HepG2 (cell line): Measurements from ENCODE around the gene GPRIN1. TPM values are rescaled to one million over a fixed set of nuclear protein-coding genes. Genes with fewer than 3 reads are reported as not detected.

Experiments used
- ATAC-seq: fragments of 200-7000 bp; cut with Tn5 transposase; 3 replicates; pipeline ENCODE4 v1.9.1; 2020; ENCODE audit warnings: mild to moderate bottlenecking, moderate library complexity
- BruUV-seq: library from RNA; stranded (reverse); fragments of 400-500 nt; replicated peaks from 2 replicates; lab custom pipeline; 2021; lab: Mats Ljungman, UMichigan
- CTCF ChIA-PET: fragments of 300-600 bp; formaldehyde crosslinking; extraction: SDS; loops from one replicate; lab custom pipeline; 2021; ENCODE audit warnings: low total read pairs, inconsistent platforms, low intra/inter-chr PET ratio; lab: Yijun Ruan, JAX
- POLR2A ChIA-PET: fragments of 350-600 bp; sonication (Branson Sonifier 250); formaldehyde crosslinking; loops from one replicate; lab custom pipeline; 2020; ENCODE audit warnings: antibody characterized with exemption, inconsistent platforms; lab: Yijun Ruan, JAX
- DNase-seq: peaks from one replicate; pipeline ENCODE4 v3.0.0-alpha.2; 2015; ENCODE audit warnings: low spot score
- FAIRE-seq: peaks from 3 replicates; lab custom pipeline; 2011; peaks lifted over from hg19 to GRCh38; lab: Jason Lieb, UNC
- H2AFZ ChIP-seq: one replicate; pipeline ENCODE4 v1.6.1; 2011; ENCODE audit warnings: low read length, inconsistent platforms
- H3K27ac ChIP-seq: fragments of 300-600 bp; 3 replicates; pipeline ENCODE4 v1.8.0; 2011; ENCODE audit warnings: mixed run types, mild to moderate bottlenecking, mixed read lengths, low read length, inconsistent platforms; ENCODE audit not compliant: insufficient read depth; ENCODE audit errors: extremely low read length
- H3K27me3 ChIP-seq, 2 experiments: fragments of 200-600 bp in 1 of 2; 2 replicates in 1 of 2; 3 replicates in 1 of 2; pipeline versions ENCODE4 v1.6.0 to v1.8.0; 2011; ENCODE audit warnings: low read length in 2 of 2, mild to moderate bottlenecking in 2 of 2, moderate library complexity in 2 of 2, inconsistent platforms in 1 of 2; ENCODE audit not compliant: insufficient read depth in 2 of 2, control insufficient read depth in 1 of 2
- H3K36me3 ChIP-seq, 2 experiments: fragments of 200-600 bp in 1 of 2; replicated peaks in 1 of 2; 2 replicates in 1 of 2; 3 replicates in 1 of 2; pipeline versions ENCODE4 v1.5.1 to v1.8.0; 2011; ENCODE audit warnings: low read length in 2 of 2, inconsistent platforms in 1 of 2; ENCODE audit not compliant: insufficient read depth in 2 of 2, control insufficient read depth in 1 of 2
- H3K4me1 ChIP-seq: 2 replicates; pipeline ENCODE4 v1.5.1; 2012; ENCODE audit warnings: low read length, inconsistent platforms; ENCODE audit not compliant: insufficient read depth
- H3K4me2 ChIP-seq: 2 replicates; pipeline ENCODE4 v1.6.0; 2011; ENCODE audit warnings: low read depth, low read length, inconsistent platforms
- H3K4me3 ChIP-seq, 3 experiments: fragments of 200-600 bp in 1 of 3; sonication (generic), shearing (Covaris generic) in 1 of 3; replicated peaks in 1 of 3; 2 replicates each; pipeline ENCODE4 v1.5.1; 2011 to 2016; ENCODE audit warnings: low read length in 3 of 3, inconsistent platforms in 2 of 3, low read depth in 2 of 3, mild to moderate bottlenecking in 2 of 3, control low read depth in 1 of 3, mixed read lengths in 1 of 3; ENCODE audit not compliant: insufficient read depth in 1 of 3
- H3K79me2 ChIP-seq: one replicate; pipeline ENCODE4 v1.6.1; 2011; ENCODE audit warnings: low read length, inconsistent platforms; ENCODE audit not compliant: insufficient read depth
- H3K9ac ChIP-seq: 2 replicates; pipeline ENCODE4 v1.6.0; 2011; ENCODE audit warnings: mild to moderate bottlenecking, low read depth, low read length, inconsistent platforms; ENCODE audit not compliant: insufficient read depth
- H3K9me3 ChIP-seq: 2 replicates; pipeline ENCODE4 v1.5.1; 2012; ENCODE audit warnings: mild to moderate bottlenecking, low read length
- H4K20me1 ChIP-seq: 2 replicates; pipeline ENCODE4 v1.6.0; 2011; ENCODE audit warnings: inconsistent platforms, mild to moderate bottlenecking, low read length, moderate library complexity; ENCODE audit not compliant: insufficient read depth
- CTCF ChIP-seq: sonication (generic); formaldehyde crosslinking; IDR thresholded peaks from 2 replicates; pipeline ENCODE4 v1.5.0; 2020; ENCODE audit warnings: mild to moderate bottlenecking, missing genetic modification reagents, moderate library complexity
- DNMT1 ChIP-seq: sonication (generic); formaldehyde crosslinking; IDR thresholded peaks from 2 replicates; pipeline ENCODE4 v1.5.1; 2020; ENCODE audit warnings: mild to moderate bottlenecking, missing genetic modification reagents
- HBP1 ChIP-seq: IDR thresholded peaks from 2 replicates; pipeline ENCODE4 v1.6.1; 2016; ENCODE audit warnings: low read depth, control low read depth
- HNF4G ChIP-seq, 2 experiments: sonication (generic) in 1 of 2; formaldehyde crosslinking in 1 of 2; IDR thresholded peaks; 2 replicates each; pipeline versions ENCODE4 v1.4.0 to v1.6.1; 2011 to 2020; ENCODE audit warnings: borderline replicate concordance in 2 of 2, low read depth in 2 of 2, mild to moderate bottlenecking in 2 of 2, low read length in 1 of 2, missing genetic modification reagents in 1 of 2, moderate library complexity in 1 of 2
- MAF1 ChIP-seq: sonication (generic); formaldehyde crosslinking; IDR thresholded peaks from 2 replicates; pipeline ENCODE4 v1.5.0; 2020; ENCODE audit warnings: missing genetic modification reagents, borderline replicate concordance
- NR2F2 ChIP-seq: IDR thresholded peaks from 2 replicates; pipeline ENCODE4 v1.6.1; 2012; ENCODE audit warnings: low read depth, inconsistent platforms, borderline replicate concordance
- REL ChIP-seq: sonication (generic); formaldehyde crosslinking; conservative IDR thresholded peaks from 2 replicates; pipeline ENCODE4 v1.8.0; 2022; ENCODE audit warnings: mild to moderate bottlenecking, missing genetic modification reagents, moderate library complexity
- SIN3A ChIP-seq: IDR thresholded peaks from 2 replicates; pipeline ENCODE4 v1.6.1; 2011; ENCODE audit warnings: low read depth, mild to moderate bottlenecking, control low read depth, low read length, borderline replicate concordance
- SIX4 ChIP-seq: sonication (generic); formaldehyde crosslinking; IDR thresholded peaks from 2 replicates; pipeline ENCODE4 v1.4.0; 2020; ENCODE audit warnings: missing genetic modification reagents
- STAG1 ChIP-seq: sonication (generic); formaldehyde crosslinking; IDR thresholded peaks from 2 replicates; pipeline ENCODE4 v1.4.0; 2020; ENCODE audit warnings: missing genetic modification reagents
- TFDP1 ChIP-seq: IDR thresholded peaks from 2 replicates; pipeline ENCODE4 v1.6.1; 2016; ENCODE audit warnings: missing compliant biosample characterization, missing genetic modification reagents, borderline replicate concordance
- WIZ ChIP-seq: sonication (generic); formaldehyde crosslinking; IDR thresholded peaks from 2 replicates; pipeline ENCODE4 v1.5.1; 2020; ENCODE audit warnings: mild to moderate bottlenecking, missing genetic modification reagents
- ZBTB39 ChIP-seq: sonication (generic); formaldehyde crosslinking; IDR thresholded peaks from 2 replicates; pipeline ENCODE4 v1.5.0; 2020; ENCODE audit warnings: missing genetic modification reagents
- ZNF17 ChIP-seq: sonication (generic); formaldehyde crosslinking; IDR thresholded peaks from 2 replicates; pipeline ENCODE4 v1.5.0; 2020; ENCODE audit warnings: mild to moderate bottlenecking, missing genetic modification reagents
- WGBS: methylation state at CpG from one replicate; pipeline ENCODE4 v1.1.6; 2017; ENCODE audit warnings: low lambda C conversion rate; 5-methylcytosine and 5-hydroxymethylcytosine counted together
- in situ Hi-C: cut with HindIII; loops from 2 replicates; pipeline ENCODE4 v1.10.0; 2017; ENCODE audit warnings: low pct_unique_long_range_greater_than_20kb; ENCODE audit not compliant: extremely low pct_ligation_motif_present
- intact Hi-C: fragments of 100-400 bp; cut with micrococcal nuclease; formaldehyde crosslinking; loops from one replicate; pipeline ENCODE4 v1.10.0; 2022; ENCODE audit not compliant: unreplicated experiment
- polyA plus RNA-seq, 8 experiments: library from polyadenylated mRNA; depleted of rRNA in 3 of 8; stranded (reverse) in 7 of 8; unstranded in 1 of 8; fragments of >200 nt; fragmentation: Illumina TruSeq in 4 of 8; extraction: Trizol in 4 of 8; gene quantifications; 2 replicates each; pipeline versions ENCODE4 v1.2.1 to v1.2.3, GENCODE V29; 2011 to 2016; ENCODE audit warnings: low read depth in 4 of 8, missing spikeins in 1 of 8, mixed read lengths in 1 of 8; ENCODE audit not compliant: insufficient read depth in 1 of 8
- total RNA-seq, 5 experiments: library from RNA; depleted of rRNA; stranded (reverse); fragments of >200 nt; fragmentation: Illumina TruSeq; extraction: Trizol; gene quantifications; 2 replicates each; pipeline ENCODE4 v1.2.3, GENCODE V29; 2016; ENCODE audit warnings: low read depth in 1 of 5

GPRIN1 gene
- total and polyA plus RNA-seq, 2 of the 13 experiments (the other 11 are each of a cell fraction or from before 2014, with no cell fraction given), result 0.32 to 2.0 TPM

- no TSS peak for BruUV-seq
- in situ Hi-C loops, result loop anchor here (25.0 kb wide), 1 partner anchor 860 kb away; no protein-coding TSS in a partner anchor
- no peak for FAIRE-seq
- no peak for TF ChIP-seq SIN3A
- no peak for TF ChIP-seq NR2F2
- no peak for TF ChIP-seq DNMT1 (CRISPR knock-in tag)
- TF ChIP-seq HBP1 (CRISPR knock-in tag), result no peak
- no peak for TF ChIP-seq ZNF17 (CRISPR knock-in tag)
- TF ChIP-seq TFDP1 (CRISPR knock-in tag), result no peak
- no peak for TF ChIP-seq WIZ (CRISPR knock-in tag)
- peak; percentile 43 for TF ChIP-seq STAG1 (CRISPR knock-in tag)
- TF ChIP-seq HNF4G (IDR thresholded peaks at IDR 0.05; ENCODE audit: borderline replicate concordance, low read depth, low read length), result no peak
- TF ChIP-seq HNF4G (CRISPR knock-in tag; IDR thresholded peaks at IDR 0.05; ENCODE audit: borderline replicate concordance, low read depth), result no peak
- no peak for TF ChIP-seq MAF1 (CRISPR knock-in tag)
- TF ChIP-seq REL (CRISPR knock-in tag), result no peak
- TF ChIP-seq CTCF, result peak; percentile 40
- no peak for TF ChIP-seq SIX4 (CRISPR knock-in tag)
- no peak for TF ChIP-seq ZBTB39
Observed at GRCh38 chr5:176597417-176598389, 12.3 kb downstream of the GPRIN1 start.

More at GRCh38 chr5:176597417-176598389, 12.3 kb downstream of the GPRIN1 start:
- DNase-seq (no peak), ATAC-seq (no peak)
- no peak overlapping the region for H3K9ac ChIP-seq
- H3K27ac ChIP-seq, result no peak overlapping the region
- H3K36me3 ChIP-seq, result peaks cover 0 to 5% of the 10 kb centered on the region in 2 experiments; a peak in 1 of 5 replicates
- 92% methylated on average over 37 of the region's 47 CpGs for WGBS
- H2AFZ ChIP-seq, result no peak overlapping the region
- H3K27me3 ChIP-seq, result no peaks in the 10 kb centered on the region; a peak in 1 of 5 replicates
- no peaks in the 10 kb centered on the region for H3K9me3 ChIP-seq
- H3K4me2 ChIP-seq, result no peak overlapping the region
- no peak overlapping the region for H3K4me3 ChIP-seq
- intact Hi-C loops, result no loop called here
- 0 out of 2 replicates have a peak, but pooled peaks cover 4% of the 10 kb centered on the region for H4K20me1 ChIP-seq
- H3K4me1 ChIP-seq, result no peaks in the 10 kb centered on the region
- CTCF ChIA-PET, result no interaction called here
- H3K79me2 ChIP-seq, result no peaks in the 10 kb centered on the region
- POLR2A ChIA-PET, result no interaction called here
